DND-41 (cell line): ENCODE data around the gene SLC43A3.

Experiments used
- ATAC-seq: fragments of 200-7000 bp; cut with Tn5 transposase; 3 replicates; pipeline ENCODE4 v1.9.1; 2021; ENCODE audit warnings: low read depth; ENCODE audit not compliant: insufficient read depth
- DNase-seq: peaks from one replicate; pipeline ENCODE4 v3.0.0-alpha.2; 2020
- H2AFZ ChIP-seq: 2 replicates; pipeline ENCODE4 v1.6.0; 2012; ENCODE audit warnings: low read depth, low read length
- H3K27ac ChIP-seq: 2 replicates; pipeline ENCODE4 v1.5.1; 2012; ENCODE audit warnings: low read length, inconsistent platforms
- H3K27me3 ChIP-seq: fragments of 200-600 bp; sonication (generic); 2 replicates; pipeline ENCODE4 v1.6.0; 2012; ENCODE audit warnings: low read length, mild to moderate bottlenecking, inconsistent platforms; ENCODE audit not compliant: insufficient read depth, poor library complexity
- H3K36me3 ChIP-seq: 2 replicates; pipeline ENCODE4 v1.5.1; 2012; ENCODE audit warnings: low read length, inconsistent platforms; ENCODE audit not compliant: insufficient read depth
- H3K4me1 ChIP-seq: 2 replicates; pipeline ENCODE4 v1.5.1; 2012; ENCODE audit warnings: mild to moderate bottlenecking, low read length; ENCODE audit not compliant: insufficient read depth
- H3K4me2 ChIP-seq: 2 replicates; pipeline ENCODE4 v1.6.0; 2012; ENCODE audit warnings: mild to moderate bottlenecking, moderate library complexity, low read length, inconsistent platforms; ENCODE audit not compliant: insufficient read depth
- H3K4me3 ChIP-seq, 2 experiments: fragments of 200-600 bp in 1 of 2; shearing (Covaris generic) in 1 of 2; 2 replicates each; pipeline ENCODE4 v1.5.1; 2012 to 2016; ENCODE audit warnings: inconsistent platforms in 2 of 2, low read length in 2 of 2, mild to moderate bottlenecking in 2 of 2, low read depth in 1 of 2, moderate library complexity in 1 of 2
- H3K79me2 ChIP-seq: 2 replicates; pipeline ENCODE4 v1.6.0; 2012; ENCODE audit warnings: low read length, inconsistent platforms; ENCODE audit not compliant: insufficient read depth
- H3K9ac ChIP-seq: 2 replicates; pipeline ENCODE4 v1.6.0; 2012; ENCODE audit warnings: low read depth, mild to moderate bottlenecking, inconsistent platforms, low read length, moderate library complexity
- H3K9me3 ChIP-seq: 2 replicates; pipeline ENCODE4 v1.5.1; 2012; ENCODE audit warnings: low read length, moderate library complexity, mild to moderate bottlenecking, inconsistent platforms; ENCODE audit not compliant: insufficient read depth, severe bottlenecking
- H4K20me1 ChIP-seq: 2 replicates; pipeline ENCODE4 v1.6.0; 2012; ENCODE audit warnings: low read length; ENCODE audit not compliant: insufficient read depth
- EZH2 ChIP-seq: IDR thresholded peaks from 3 replicates; pipeline ENCODE4 v1.6.1; 2012; ENCODE audit warnings: borderline replicate concordance, low read depth, mild to moderate bottlenecking, moderate library complexity, low read length, inconsistent platforms; ENCODE audit not compliant: severe bottlenecking
- TF ChIP-seq, protein P1 (sequence below): IDR thresholded peaks from 2 replicates; pipeline ENCODE4 v1.5.1; 2012; ENCODE audit warnings: borderline replicate concordance, low read length, moderate library complexity, mild to moderate bottlenecking; ENCODE audit not compliant: poor library complexity, severe bottlenecking; ENCODE audit errors: extremely low read depth

SLC43A3 gene

DNA sequence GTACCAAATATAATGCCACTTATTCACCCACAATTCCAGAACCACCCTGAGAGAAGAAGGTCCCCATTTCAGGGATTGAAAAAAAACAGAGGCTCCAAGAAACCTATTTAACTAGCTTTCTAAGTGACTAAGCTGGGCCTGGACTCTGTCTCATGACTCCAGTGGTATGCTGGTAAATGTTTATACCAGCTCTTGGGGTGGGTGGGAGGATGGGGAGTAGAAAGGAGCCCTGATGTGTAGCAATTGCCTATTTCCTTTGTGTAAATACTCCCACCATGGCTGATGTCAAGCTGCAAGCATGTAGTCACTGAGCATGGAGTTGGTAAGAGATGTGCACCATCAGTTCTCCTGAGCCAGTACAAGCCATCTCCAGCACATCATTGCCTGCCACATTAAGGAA lies 48.7 kb downstream of the SLC43A3 start:
- ATAC-seq (no peak), DNase-seq (no peak)
- Histone ChIP-seq H3K36me3 (no peaks in the 10 kb centered on the region), H3K4me1 (no peaks in the 10 kb centered on the region), H3K27ac (no peak overlapping the region), H3K9me3 (no peaks in the 10 kb centered on the region), H4K20me1 (no peaks in the 10 kb centered on the region; the same call in 1 of the 2 replicates), H2AFZ (no peak overlapping the region), H3K4me3 (no peak overlapping the region), H3K4me2 (no peak overlapping the region), H3K79me2 (no peaks in the 10 kb centered on the region), H3K27me3 (no peaks in the 10 kb centered on the region), H3K9ac (no peak overlapping the region)
- no peak for TF ChIP-seq EZH2
- TF ChIP-seq, protein P1, sequence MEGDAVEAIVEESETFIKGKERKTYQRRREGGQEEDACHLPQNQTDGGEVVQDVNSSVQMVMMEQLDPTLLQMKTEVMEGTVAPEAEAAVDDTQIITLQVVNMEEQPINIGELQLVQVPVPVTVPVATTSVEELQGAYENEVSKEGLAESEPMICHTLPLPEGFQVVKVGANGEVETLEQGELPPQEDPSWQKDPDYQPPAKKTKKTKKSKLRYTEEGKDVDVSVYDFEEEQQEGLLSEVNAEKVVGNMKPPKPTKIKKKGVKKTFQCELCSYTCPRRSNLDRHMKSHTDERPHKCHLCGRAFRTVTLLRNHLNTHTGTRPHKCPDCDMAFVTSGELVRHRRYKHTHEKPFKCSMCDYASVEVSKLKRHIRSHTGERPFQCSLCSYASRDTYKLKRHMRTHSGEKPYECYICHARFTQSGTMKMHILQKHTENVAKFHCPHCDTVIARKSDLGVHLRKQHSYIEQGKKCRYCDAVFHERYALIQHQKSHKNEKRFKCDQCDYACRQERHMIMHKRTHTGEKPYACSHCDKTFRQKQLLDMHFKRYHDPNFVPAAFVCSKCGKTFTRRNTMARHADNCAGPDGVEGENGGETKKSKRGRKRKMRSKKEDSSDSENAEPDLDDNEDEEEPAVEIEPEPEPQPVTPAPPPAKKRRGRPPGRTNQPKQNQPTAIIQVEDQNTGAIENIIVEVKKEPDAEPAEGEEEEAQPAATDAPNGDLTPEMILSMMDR = no peak

DNA sequence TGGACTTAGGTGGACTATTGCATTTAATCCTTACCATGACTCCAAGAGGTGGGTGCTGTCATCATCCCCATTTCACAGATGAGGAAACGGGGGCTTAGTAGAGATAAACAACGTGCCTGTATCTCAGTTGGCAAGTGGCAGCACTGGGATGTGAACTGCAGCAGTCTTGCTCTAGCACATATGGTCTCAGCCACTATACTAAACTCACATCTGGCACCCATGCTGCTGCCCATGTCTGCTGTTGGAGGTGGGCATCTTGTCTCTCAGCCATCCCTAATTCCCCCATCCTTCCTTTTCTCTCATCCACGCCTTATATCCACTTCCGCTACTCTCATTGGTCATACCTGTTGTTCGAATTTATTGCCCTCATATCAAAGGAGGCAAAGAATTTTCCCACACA lies 49.8 kb downstream of the SLC43A3 start:
- no peaks in the 10 kb centered on the region for H3K79me2 ChIP-seq
- H3K27ac ChIP-seq = no peak overlapping the region
- TF ChIP-seq EZH2 = no peak
- TF ChIP-seq, protein P1 = no peak
- H2AFZ ChIP-seq = no peak overlapping the region
- no peaks in the 10 kb centered on the region for H3K4me1 ChIP-seq
- no peaks in the 10 kb centered on the region for H3K36me3 ChIP-seq
- no peaks in the 10 kb centered on the region; the same call in 1 of the 2 replicates for H4K20me1 ChIP-seq
- H3K9me3 ChIP-seq = no peaks in the 10 kb centered on the region
- no peak overlapping the region for H3K4me3 ChIP-seq
- no peak overlapping the region for H3K9ac ChIP-seq
- ATAC-seq = no peak
- H3K4me2 ChIP-seq = no peak overlapping the region
- H3K27me3 ChIP-seq = no peaks in the 10 kb centered on the region
- no peak for DNase-seq

DNA sequence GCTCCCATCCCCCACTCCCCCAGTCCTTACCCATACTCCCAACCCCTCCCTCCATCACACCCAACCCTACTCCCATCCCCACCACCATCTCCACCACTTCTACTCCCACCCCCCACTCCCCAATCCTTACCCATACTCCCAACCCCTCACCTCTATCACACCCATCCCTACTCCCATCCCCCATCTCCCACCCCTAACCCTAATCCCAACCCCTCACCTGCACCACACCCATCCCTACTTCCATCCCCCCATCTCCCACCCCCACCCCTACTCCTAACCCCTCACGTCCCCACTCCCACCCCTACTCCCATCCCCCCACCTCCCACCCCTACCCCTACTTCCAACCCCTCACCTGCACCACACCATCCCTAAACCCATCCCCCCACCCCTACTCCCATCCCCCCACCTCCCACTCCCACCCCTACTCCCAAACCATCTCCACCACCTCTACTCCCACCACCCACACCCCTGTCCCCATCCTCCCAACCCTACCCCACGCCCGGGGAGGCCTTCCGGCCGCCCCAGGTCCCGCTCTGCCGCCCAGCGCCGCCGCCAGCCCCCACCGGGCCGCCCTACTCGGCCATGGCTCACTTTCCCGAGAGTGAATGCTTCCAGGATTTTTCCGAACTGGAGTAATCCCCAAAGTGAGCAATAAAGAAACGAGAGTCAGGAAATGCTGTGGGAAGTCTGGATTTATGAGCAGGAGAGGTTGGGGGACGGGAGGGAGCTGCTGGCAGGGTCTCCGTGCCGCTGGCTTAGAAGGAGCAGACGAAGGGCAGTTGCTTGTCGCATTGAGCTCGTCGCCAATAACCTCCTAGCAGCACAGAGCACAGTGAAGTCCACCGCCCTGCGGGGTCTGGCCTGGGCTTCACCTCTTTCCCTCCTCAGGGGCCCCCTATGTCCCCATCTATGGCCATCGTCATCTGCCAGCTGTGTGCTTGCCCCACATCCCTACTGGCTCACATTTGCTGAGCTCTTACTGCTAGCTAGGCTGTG lies 50.5 kb downstream of the SLC43A3 start:
- no peaks in the 10 kb centered on the region for H3K27me3 ChIP-seq

More for the DNA sequence above, 50.5 kb downstream of the SLC43A3 start:
- DNase-seq = no peak
- no peak overlapping the region for H2AFZ ChIP-seq
- no peaks in the 10 kb centered on the region for H3K36me3 ChIP-seq
- H3K9me3 ChIP-seq = no peaks in the 10 kb centered on the region
- no peaks in the 10 kb centered on the region for H3K79me2 ChIP-seq
- no peak for ATAC-seq
- TF ChIP-seq, protein P1 = no peak
- no peak for TF ChIP-seq EZH2
- no peaks in the 10 kb centered on the region for H3K4me1 ChIP-seq
- no peaks in the 10 kb centered on the region; the same call in 1 of the 2 replicates for H4K20me1 ChIP-seq
- no peak overlapping the region for H3K9ac ChIP-seq
- H3K4me3 ChIP-seq = no peak overlapping the region
- no peak overlapping the region for H3K4me2 ChIP-seq
- no peak overlapping the region for H3K27ac ChIP-seq
